Keratinocyte (primary cell): ENCODE results near the gene POPDC2. TPM values are rescaled to one million over a fixed set of nuclear protein-coding genes. Genes with fewer than 3 reads are reported as not detected.

Experiments
- DNase-seq: peaks from one replicate; pipeline ENCODE4 v3.0.0-alpha.2; 2011; ENCODE audit warnings: low read depth, missing footprints, low spot score
- FAIRE-seq: peaks from 2 replicates; lab custom pipeline; 2011; peaks lifted over from hg19 to GRCh38; lab: Jason Lieb, UNC
- H2AFZ ChIP-seq: 2 replicates; pipeline ENCODE4 v1.6.0; 2012; ENCODE audit warnings: low read length, control low read depth, inconsistent platforms; ENCODE audit not compliant: control insufficient read depth
- H3K27ac ChIP-seq: 2 replicates; pipeline ENCODE4 v1.5.1; 2011; ENCODE audit warnings: low read length; ENCODE audit not compliant: control insufficient read depth, insufficient read depth
- H3K27me3 ChIP-seq: 3 replicates; pipeline ENCODE4 v1.6.0; 2011; ENCODE audit warnings: low read length; ENCODE audit not compliant: control insufficient read depth, insufficient read depth; ENCODE audit errors: extremely low read depth
- H3K36me3 ChIP-seq, 2 experiments: 2 replicates in 1 of 2; 3 replicates in 1 of 2; pipeline ENCODE4 v1.5.1; 2011; ENCODE audit warnings: low read length in 2 of 2, mild to moderate bottlenecking in 1 of 2; ENCODE audit not compliant: control insufficient read depth in 2 of 2, insufficient read depth in 2 of 2; ENCODE audit errors: extremely low read depth in 1 of 2
- H3K4me1 ChIP-seq: 3 replicates; pipeline ENCODE4 v1.5.1; 2011; ENCODE audit warnings: low read length; ENCODE audit not compliant: control insufficient read depth, insufficient read depth; ENCODE audit errors: extremely low read depth
- H3K4me2 ChIP-seq: 3 replicates; pipeline ENCODE4 v1.6.0; 2011; ENCODE audit warnings: low read depth, low read length; ENCODE audit not compliant: control insufficient read depth, insufficient read depth; ENCODE audit errors: extremely low read depth
- H3K4me3 ChIP-seq, 3 experiments: fragments of 200-600 bp in 1 of 3; sonication (generic) in 1 of 3; 2 replicates in 2 of 3; 3 replicates in 1 of 3; pipeline ENCODE4 v1.5.1; 2011 to 2016; ENCODE audit warnings: low read length in 3 of 3, mild to moderate bottlenecking in 3 of 3, control low read depth in 2 of 3, inconsistent platforms in 1 of 3, low read depth in 1 of 3, mixed read lengths in 1 of 3, mixed run types in 1 of 3, moderate library complexity in 1 of 3; ENCODE audit not compliant: control insufficient read depth in 2 of 3, insufficient read depth in 2 of 3; ENCODE audit errors: extremely low read depth in 1 of 3
- H3K79me2 ChIP-seq: 2 replicates; pipeline ENCODE4 v1.6.0; 2012; ENCODE audit warnings: low read length; ENCODE audit not compliant: control insufficient read depth, insufficient read depth
- H3K9ac ChIP-seq: 3 replicates; pipeline ENCODE4 v1.6.0; 2011; ENCODE audit warnings: low read length; ENCODE audit not compliant: control insufficient read depth, insufficient read depth; ENCODE audit errors: extremely low read depth
- H3K9me1 ChIP-seq: 3 replicates; pipeline ENCODE4 v1.6.0; 2011; ENCODE audit warnings: low read length; ENCODE audit not compliant: control insufficient read depth, insufficient read depth; ENCODE audit errors: extremely low read depth
- H3K9me3 ChIP-seq: 2 replicates; pipeline ENCODE4 v1.5.1; 2012; ENCODE audit warnings: low read depth, low read length; ENCODE audit not compliant: control insufficient read depth
- H4K20me1 ChIP-seq: 3 replicates; pipeline ENCODE4 v1.6.0; 2011; ENCODE audit warnings: low read length; ENCODE audit not compliant: control insufficient read depth, insufficient read depth; ENCODE audit errors: extremely low read depth
- CTCF ChIP-seq, 3 experiments: IDR thresholded peaks in 1 of 3; conservative IDR thresholded peaks in 1 of 3; optimal IDR thresholded peaks in 1 of 3; 2 replicates in 2 of 3; 3 replicates in 1 of 3; pipeline versions ENCODE3 to v1.5.1; 2011; ENCODE audit warnings: low read length in 3 of 3, mild to moderate bottlenecking in 3 of 3, moderate library complexity in 2 of 3, control low read depth in 1 of 3, inconsistent platforms in 1 of 3; ENCODE audit not compliant: insufficient read depth in 2 of 3; ENCODE audit errors: extremely low read depth in 1 of 3
- EZH2 ChIP-seq: IDR thresholded peaks from one replicate; pipeline ENCODE4 v1.6.1; 2012; ENCODE audit warnings: inconsistent platforms, mild to moderate bottlenecking, low read length, moderate library complexity
- dilution Hi-C: fragments of 300-500 bp; cut with MboI; formaldehyde crosslinking; loops from one replicate; pipeline ENCODE4 v1.7.0; 2020; ENCODE audit warnings: low sequenced_read_pairs; ENCODE audit not compliant: extremely low pct_ligation_motif_present
- polyA plus RNA-seq, 5 experiments: library from polyadenylated mRNA; depleted of rRNA in 3 of 5; stranded (reverse) in 3 of 5; stranded (forward) in 1 of 5; unstranded in 1 of 5; fragments of >200 nt; gene quantifications; 1 replicate in 1 of 5; 2 replicates in 3 of 5; 3 replicates in 1 of 5; pipeline versions ENCODE4 v1.2.1 to v1.2.3, GENCODE V29; 2011 to 2012; ENCODE audit warnings: missing spikeins in 2 of 5, low read depth in 1 of 5, low replicate concordance in 1 of 5

Gene POPDC2
- polyA plus RNA-seq, 1 donor (not counting 4 experiments of a cell fraction or from before 2014, with no cell fraction given) = 0.87 TPM

- no peaks in the 10 kb centered on the region for H3K9me3 ChIP-seq
- TF ChIP-seq EZH2 (no peak), CTCF (optimal IDR thresholded peaks at IDR 0.05 in 1 of 3, IDR thresholded peaks at IDR 0.05 in 1 of 3, conservative IDR thresholded peaks at IDR 0.05 in 1 of 3; ENCODE audit: extremely low read depth in 1 of 3, insufficient read depth in 2 of 3, low read length in 3 of 3) (no peak)
- FAIRE-seq (no peak), DNase-seq (no peak)
- H3K4me1 ChIP-seq = no peaks in the 10 kb centered on the region
- H3K9me1 ChIP-seq = no peaks in the 10 kb centered on the region
- H4K20me1 ChIP-seq = no peaks in the 10 kb centered on the region
- H3K9ac ChIP-seq = no peak overlapping the region
- H3K79me2 ChIP-seq = no peaks in the 10 kb centered on the region
- dilution Hi-C loops = no loop called here
- H3K4me3 ChIP-seq = no peak overlapping the region
- H3K4me2 ChIP-seq = no peak overlapping the region
- H3K27ac ChIP-seq = no peak overlapping the region
- no peaks in the 10 kb centered on the region for H3K36me3 ChIP-seq
- no peaks in the 10 kb centered on the region for H3K27me3 ChIP-seq
- no peak overlapping the region for H2AFZ ChIP-seq
Observed at GRCh38 chr3:119599558-119600174, 60.7 kb downstream of the POPDC2 start.

GRCh38 chr3:119598410-119599098, 61.8 kb downstream of the POPDC2 start:
- H4K20me1 ChIP-seq = no peaks in the 10 kb centered on the region
- no peak overlapping the region for H3K9ac ChIP-seq
- no peak for FAIRE-seq
- DNase-seq = no peak
- H3K9me1 ChIP-seq = no peaks in the 10 kb centered on the region
- H3K27ac ChIP-seq = no peak overlapping the region
- TF ChIP-seq CTCF (optimal IDR thresholded peaks at IDR 0.05 in 1 of 3, IDR thresholded peaks at IDR 0.05 in 1 of 3, conservative IDR thresholded peaks at IDR 0.05 in 1 of 3; ENCODE audit: extremely low read depth in 1 of 3, insufficient read depth in 2 of 3, low read length in 3 of 3) (no peak), EZH2 (no peak)
- no peaks in the 10 kb centered on the region for H3K79me2 ChIP-seq
- H3K4me2 ChIP-seq = no peak overlapping the region
- no peak overlapping the region for H2AFZ ChIP-seq
- H3K27me3 ChIP-seq = peaks cover 4% of the 10 kb centered on the region
- dilution Hi-C loops = no loop called here
- no peaks in the 10 kb centered on the region for H3K36me3 ChIP-seq
- no peaks in the 10 kb centered on the region for H3K9me3 ChIP-seq
- H3K4me3 ChIP-seq = no peak overlapping the region
- no peaks in the 10 kb centered on the region for H3K4me1 ChIP-seq
